Measurements from ENCODE around the gene HOXC5. TPM values are rescaled to one million over a fixed set of nuclear protein-coding genes. Genes with fewer than 3 reads are reported as not detected.

Gene HOXC5
- total RNA-seq, 1 experiment from 2014 or later = 3.4 TPM

DNA sequence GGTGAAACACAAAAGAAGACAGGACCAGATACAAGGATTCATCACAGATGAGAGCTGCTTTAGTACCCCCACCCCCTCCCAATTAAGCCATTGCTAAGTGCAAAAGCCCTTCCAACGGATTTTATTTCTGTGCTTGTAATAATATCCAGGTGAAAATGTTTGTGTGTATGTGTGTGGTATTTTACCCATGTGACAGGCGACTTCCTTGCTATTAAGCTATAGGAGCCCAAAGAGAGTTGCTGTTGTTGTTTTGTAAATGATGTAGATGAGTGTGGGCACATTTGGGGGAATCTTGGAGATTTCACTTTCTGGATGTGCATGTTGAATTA is 17.6 kb downstream of the HOXC5 start:
- Mint-ChIP-seq H3K36me3 (ENCODE audit: insufficient read depth, unreplicated experiment) (no peaks in the 10 kb centered on the region), H3K27me3 (ENCODE audit: insufficient read depth, unreplicated experiment) (no peaks in the 10 kb centered on the region), H3K4me1 (ENCODE audit: low read depth, unreplicated experiment) (peaks cover 9% of the 10 kb centered on the region), H3K9me3 (ENCODE audit: unreplicated experiment) (no peaks in the 10 kb centered on the region), H3K4me3 (ENCODE audit: unreplicated experiment) (no peak overlapping the region), H3K27ac (ENCODE audit: unreplicated experiment) (no peak overlapping the region)
- intact Hi-C loops (cut with micrococcal nuclease; ENCODE audit: unreplicated experiment) = no loop called here
- TF ChIP-seq CTCF (IDR thresholded peaks at IDR 0.05; ENCODE audit: insufficient read depth in 1 of 2, low read depth in 1 of 2, low read length in 1 of 2, severe bottlenecking in 1 of 2, unreplicated experiment in 1 of 2) = no peak
- no peak for DNase-seq
- Histone ChIP-seq H3K27me3 (replicated peaks; ENCODE audit: control insufficient read depth, insufficient read depth, low read length) (no peaks in the 10 kb centered on the region), H3K4me1 (peaks cover under 1% of the 10 kb centered on the region; the same call in 1 of the 2 replicates), H3K36me3 (ENCODE audit: control insufficient read depth, insufficient read depth, low read length) (no peaks in the 10 kb centered on the region), H3K4me3 (ENCODE audit: low read depth, low read length) (no peak overlapping the region), H3K9me3 (no peaks in the 10 kb centered on the region)
- CTCF ChIA-PET = interaction anchor here (1.0 kb wide), 1 partner anchor 85 kb away, joined by 3 read pairs; no protein-coding TSS in a partner anchor
- POLR2A ChIA-PET = no interaction called here
- no TSS peak for BruUV-seq (replicated peaks)

DNA sequence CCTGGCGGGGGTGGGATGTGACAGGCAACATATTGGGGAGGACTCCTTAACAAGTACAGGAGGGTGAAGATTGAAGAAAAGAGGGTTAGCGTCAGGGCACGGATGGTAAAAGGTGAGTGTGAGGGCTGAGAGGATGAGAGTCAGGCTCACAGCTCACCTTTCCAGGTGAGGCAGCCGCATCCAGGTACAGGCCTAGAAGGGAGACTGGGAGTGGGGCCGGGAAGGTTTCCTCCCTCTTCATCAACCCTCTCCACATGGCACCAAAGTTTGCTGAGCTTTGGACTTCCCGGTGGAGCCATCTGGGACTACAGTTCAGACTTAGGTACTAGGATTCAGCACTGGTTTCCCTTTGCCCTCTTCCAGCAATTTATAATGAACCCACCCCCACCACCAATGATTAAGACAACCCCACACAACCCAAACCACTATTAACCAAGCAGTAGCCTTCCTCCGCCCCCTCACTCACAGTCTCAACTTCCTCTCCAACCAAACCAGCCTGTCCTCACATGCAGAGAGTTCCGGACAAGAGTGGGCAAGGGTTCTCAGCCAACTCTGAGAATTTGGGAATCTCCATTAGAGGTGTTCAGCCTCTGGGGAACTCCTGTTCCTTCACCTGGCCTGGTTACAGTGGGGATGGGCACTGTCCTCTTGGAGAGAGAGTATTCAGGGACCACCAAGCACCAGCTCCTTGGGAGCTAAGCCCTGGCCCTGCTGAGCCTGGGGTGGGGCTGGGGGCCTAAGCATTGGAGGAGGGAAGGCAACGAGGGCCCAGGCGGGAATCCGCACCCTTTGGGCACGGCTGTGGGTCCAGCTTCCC is 18.4 kb downstream of the HOXC5 start:
- H3K27me3 ChIP-seq (replicated peaks; ENCODE audit: control insufficient read depth, insufficient read depth, low read length) = no peaks in the 10 kb centered on the region
- H3K27ac Mint-ChIP-seq (ENCODE audit: unreplicated experiment) = no peak overlapping the region
- H3K4me1 Mint-ChIP-seq (ENCODE audit: low read depth, unreplicated experiment) = peaks cover 16% of the 10 kb centered on the region
- no peaks in the 10 kb centered on the region for H3K9me3 Mint-ChIP-seq (ENCODE audit: unreplicated experiment)
- ChIA-PET POLR2A (no interaction called here), CTCF (interaction anchor here (0.6 to 1.3 kb wide), 2 partner anchors 85 to 318 kb away, joined by 3 to 4 read pairs; no protein-coding TSS in a partner anchor)
- H3K36me3 ChIP-seq (ENCODE audit: control insufficient read depth, insufficient read depth, low read length) = no peaks in the 10 kb centered on the region
- BruUV-seq (replicated peaks) = no TSS peak
- H3K9me3 ChIP-seq = no peaks in the 10 kb centered on the region
- H3K36me3 Mint-ChIP-seq (ENCODE audit: insufficient read depth, unreplicated experiment) = no peaks in the 10 kb centered on the region
- intact Hi-C loops (cut with micrococcal nuclease; ENCODE audit: unreplicated experiment) = no loop called here
- H3K4me3 Mint-ChIP-seq (ENCODE audit: unreplicated experiment) = no peak overlapping the region
- H3K4me1 ChIP-seq = peaks cover 8% of the 10 kb centered on the region
- no peaks in the 10 kb centered on the region for H3K27me3 Mint-ChIP-seq (ENCODE audit: insufficient read depth, unreplicated experiment)
- DNase-seq = no peak
- no peak overlapping the region for H3K4me3 ChIP-seq (ENCODE audit: low read depth, low read length)
- TF ChIP-seq CTCF (IDR thresholded peaks at IDR 0.05; ENCODE audit: insufficient read depth in 1 of 2, low read depth in 1 of 2, low read length in 1 of 2, severe bottlenecking in 1 of 2, unreplicated experiment in 1 of 2) = no peak

DNA sequence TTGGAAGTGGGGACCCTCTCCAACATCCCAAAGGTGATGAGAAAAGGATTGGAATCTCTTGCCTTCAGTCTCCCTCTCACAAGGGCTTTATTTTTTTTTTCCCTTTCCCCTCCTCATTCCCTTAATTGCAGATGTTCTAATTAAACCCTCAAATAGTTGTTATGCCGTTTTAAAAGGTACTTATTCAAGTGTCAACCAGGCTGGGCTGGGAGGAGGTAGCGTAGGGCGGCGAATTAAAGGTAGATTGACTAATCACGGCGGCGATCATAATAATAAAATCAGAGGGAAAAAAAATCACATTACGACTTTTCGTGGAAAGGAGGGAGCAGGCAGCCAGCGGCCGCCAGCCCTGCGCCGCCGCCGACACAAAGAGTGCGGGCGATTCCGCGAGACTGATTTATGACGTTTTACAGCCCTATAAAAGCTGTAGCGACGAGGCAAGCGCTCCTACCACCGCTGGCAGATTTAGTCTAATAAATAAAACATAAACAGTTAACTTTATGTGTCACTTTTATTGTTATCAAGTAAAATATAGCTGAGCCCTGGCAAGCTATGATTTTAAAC is 19.1 kb downstream of the HOXC5 start:
- no peak overlapping the region for H3K27ac Mint-ChIP-seq (ENCODE audit: unreplicated experiment)
- CTCF ChIA-PET = interaction anchor here (1.3 kb wide), 1 partner anchor 84 kb away, joined by 4 read pairs; no protein-coding TSS in a partner anchor
- Histone ChIP-seq H3K4me3 (ENCODE audit: low read depth, low read length) (no peak overlapping the region), H3K27me3 (replicated peaks; ENCODE audit: control insufficient read depth, insufficient read depth, low read length) (no peaks in the 10 kb centered on the region), H3K36me3 (ENCODE audit: control insufficient read depth, insufficient read depth, low read length) (no peaks in the 10 kb centered on the region), H3K4me1 (peaks cover 14% of the 10 kb centered on the region), H3K9me3 (no peaks in the 10 kb centered on the region)
- H3K36me3 Mint-ChIP-seq (ENCODE audit: insufficient read depth, unreplicated experiment) = no peaks in the 10 kb centered on the region
- POLR2A ChIA-PET = no interaction called here
- no peaks in the 10 kb centered on the region for H3K9me3 Mint-ChIP-seq (ENCODE audit: unreplicated experiment)
- no peaks in the 10 kb centered on the region for H3K27me3 Mint-ChIP-seq (ENCODE audit: insufficient read depth, unreplicated experiment)
- no TSS peak for BruUV-seq (replicated peaks)
- intact Hi-C loops (cut with micrococcal nuclease; ENCODE audit: unreplicated experiment) = no loop called here
- H3K4me1 Mint-ChIP-seq (ENCODE audit: low read depth, unreplicated experiment) = peaks cover 21% of the 10 kb centered on the region
- TF ChIP-seq CTCF (IDR thresholded peaks at IDR 0.05; ENCODE audit: insufficient read depth in 1 of 2, low read depth in 1 of 2, low read length in 1 of 2, severe bottlenecking in 1 of 2, unreplicated experiment in 1 of 2) = no peak
- H3K4me3 Mint-ChIP-seq (ENCODE audit: unreplicated experiment) = no peak overlapping the region
- no peak for DNase-seq

Measured in Caco-2 (cell line).